A549 treated with AZD2906 at 1 μM for 4 hours (cell line): ENCODE results near the gene NKX2-1. TPM values are rescaled to one million over a fixed set of nuclear protein-coding genes. Genes with fewer than 3 reads are reported as not detected.

Source experiments
- total RNA-seq: library from RNA; stranded (reverse); fragments of 200-300 nt; extraction: Qiagen RNA extraction; gene quantifications from 5 replicates; pipeline ENCODE4 v1.2.3, GENCODE V29; 2022

NKX2-1 gene
- 0.03 to 0.07 TPM (median 0.06 TPM) in 4 of 5 replicates, not detected in the other for total RNA-seq

GRCh38 chr14:36519431-36520321, at the start of gene NKX2-1:
NKX2-1 (minus strand) TSS chr14:36520232; CDS start chr14:36520129, 103 bp downstream.

Other genes starting within 250 kb of the NKX2-1 start
- gene MBIP, start 199.6 kb downstream of the NKX2-1 start, total RNA-seq, result 12.8 to 17.7 TPM (median 14.6 TPM) in 5 replicates
- 1.8 to 4.2 TPM (median 3.4 TPM) in 5 replicates for gene NKX2-8, start 62.4 kb upstream of the NKX2-1 start, total RNA-seq
- gene PAX9, start 141.6 kb upstream of the NKX2-1 start, total RNA-seq, result 2.1 to 3.6 TPM (median 3.3 TPM) in 5 replicates